ENCODE data around the gene PDE4D.

- TF ChIP-seq CTCF (IDR thresholded peaks at IDR 0.05) (no peak), ZFX (IDR thresholded peaks at IDR 0.05; ENCODE audit: borderline replicate concordance) (no peak)
Observed at GRCh38 chr5:59648949-59649921, 244.3 kb downstream of the PDE4D start.

Measured in 22Rv1 (cell line).